ENCODE data around the gene SRSF8.

GRCh38 chr11:95101935-95102334, 35.2 kb downstream of the SRSF8 start:
- TF ChIP-seq CTCF (IDR thresholded peaks at IDR 0.05) (no peak), POLR2A (IDR thresholded peaks at IDR 0.05) (no peak)
